Adrenal gland (tissue), 5 donors: ENCODE measurements around the gene FGFBP2.

Experiments
- POLR2A ChIP-seq, 2 donors: fragments of 450-650 bp; IDR thresholded peaks; one replicate each; pipeline ENCODE4 v1.6.1; 2017; ENCODE audit warnings: antibody characterized with exemption in 2 of 2, mild to moderate bottlenecking in 2 of 2, moderate library complexity in 1 of 2
- TF ChIP-seq, protein P1 (sequence below), 6 experiments: fragments of 450-650 bp in 4 of 6; fragments of 200-600 bp in 2 of 6; sonication (generic) in 1 of 6; IDR thresholded peaks; 1 replicate in 5 of 6; 2 replicates in 1 of 6; pipeline versions ENCODE4 v1.5.1 to v1.8.0; 2016 to 2021; ENCODE audit warnings: antibody characterized with exemption in 6 of 6, mild to moderate bottlenecking in 2 of 6, moderate library complexity in 1 of 6
- donor health status: DM: no; HTN: no; CAD: no.

DNA sequence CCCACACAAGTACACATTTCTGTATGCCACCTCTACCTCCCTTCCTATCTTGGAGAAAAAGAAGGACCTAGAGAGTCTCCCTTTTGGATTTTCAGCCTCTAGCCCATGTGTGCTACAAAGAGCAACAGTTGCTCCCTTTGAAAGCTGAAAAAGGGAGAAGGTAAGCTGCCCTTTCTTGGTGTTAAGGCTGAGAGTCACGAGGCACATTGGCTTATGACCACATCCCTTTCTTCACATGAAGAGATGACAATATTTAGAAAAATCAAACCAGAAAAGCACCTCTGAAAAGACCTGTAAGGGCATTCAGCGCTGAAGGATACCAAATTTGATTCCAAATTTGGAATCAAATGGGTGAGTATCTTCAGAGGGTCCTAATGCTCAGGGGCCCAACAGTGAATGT is 18.1 kb downstream of the FGFBP2 start:
- TF ChIP-seq, protein P1, sequence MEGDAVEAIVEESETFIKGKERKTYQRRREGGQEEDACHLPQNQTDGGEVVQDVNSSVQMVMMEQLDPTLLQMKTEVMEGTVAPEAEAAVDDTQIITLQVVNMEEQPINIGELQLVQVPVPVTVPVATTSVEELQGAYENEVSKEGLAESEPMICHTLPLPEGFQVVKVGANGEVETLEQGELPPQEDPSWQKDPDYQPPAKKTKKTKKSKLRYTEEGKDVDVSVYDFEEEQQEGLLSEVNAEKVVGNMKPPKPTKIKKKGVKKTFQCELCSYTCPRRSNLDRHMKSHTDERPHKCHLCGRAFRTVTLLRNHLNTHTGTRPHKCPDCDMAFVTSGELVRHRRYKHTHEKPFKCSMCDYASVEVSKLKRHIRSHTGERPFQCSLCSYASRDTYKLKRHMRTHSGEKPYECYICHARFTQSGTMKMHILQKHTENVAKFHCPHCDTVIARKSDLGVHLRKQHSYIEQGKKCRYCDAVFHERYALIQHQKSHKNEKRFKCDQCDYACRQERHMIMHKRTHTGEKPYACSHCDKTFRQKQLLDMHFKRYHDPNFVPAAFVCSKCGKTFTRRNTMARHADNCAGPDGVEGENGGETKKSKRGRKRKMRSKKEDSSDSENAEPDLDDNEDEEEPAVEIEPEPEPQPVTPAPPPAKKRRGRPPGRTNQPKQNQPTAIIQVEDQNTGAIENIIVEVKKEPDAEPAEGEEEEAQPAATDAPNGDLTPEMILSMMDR (IDR thresholded peaks at IDR 0.05) = no peak
- TF ChIP-seq POLR2A (IDR thresholded peaks at IDR 0.05) = no peak
